ENCODE results near the gene HNRNPA1L2. TPM values are rescaled to one million over a fixed set of nuclear protein-coding genes. Genes with fewer than 3 reads are reported as not detected.
"Not testable (repeated sequence)": the region's sequence is repeated elsewhere in the genome, so short reads cannot be mapped to it uniquely, and the experiment has no call there.

The HNRNPA1L2 gene
- total RNA-seq, 4 donors from 2014 or later = 2.3 to 4.8 (median 2.8) TPM

DNA sequence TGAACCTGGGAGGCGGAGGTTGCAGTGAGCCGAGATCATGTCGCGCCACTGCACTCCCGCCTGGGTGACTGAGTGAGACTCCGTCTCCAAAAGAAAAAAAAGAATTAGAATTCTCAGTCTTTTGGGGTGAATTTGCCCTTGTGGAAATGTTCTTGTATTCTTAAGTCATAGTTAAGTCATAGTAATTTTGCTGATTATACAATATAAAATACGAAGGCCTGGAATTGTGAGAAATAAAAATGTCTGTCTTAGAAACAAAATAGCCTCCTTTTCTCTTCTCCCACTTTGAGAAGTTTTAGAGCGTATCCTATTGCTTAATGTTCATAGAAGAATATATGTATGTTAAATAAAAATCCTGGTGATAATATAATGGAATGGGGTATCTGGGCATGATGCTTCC is 28.5 kb downstream of the HNRNPA1L2 start:
- H3K9me3 ChIP-seq = no peaks in the 10 kb centered on the region
- no peak for ATAC-seq
- no peaks in the 10 kb centered on the region for H3K27me3 ChIP-seq
- TF ChIP-seq POLR2A (IDR thresholded peaks at IDR 0.05) (no peak), POLR2AphosphoS5 (IDR thresholded peaks at IDR 0.05) (no peak), EP300 (IDR thresholded peaks at IDR 0.05) (no peak)
- TF ChIP-seq, protein P1, sequence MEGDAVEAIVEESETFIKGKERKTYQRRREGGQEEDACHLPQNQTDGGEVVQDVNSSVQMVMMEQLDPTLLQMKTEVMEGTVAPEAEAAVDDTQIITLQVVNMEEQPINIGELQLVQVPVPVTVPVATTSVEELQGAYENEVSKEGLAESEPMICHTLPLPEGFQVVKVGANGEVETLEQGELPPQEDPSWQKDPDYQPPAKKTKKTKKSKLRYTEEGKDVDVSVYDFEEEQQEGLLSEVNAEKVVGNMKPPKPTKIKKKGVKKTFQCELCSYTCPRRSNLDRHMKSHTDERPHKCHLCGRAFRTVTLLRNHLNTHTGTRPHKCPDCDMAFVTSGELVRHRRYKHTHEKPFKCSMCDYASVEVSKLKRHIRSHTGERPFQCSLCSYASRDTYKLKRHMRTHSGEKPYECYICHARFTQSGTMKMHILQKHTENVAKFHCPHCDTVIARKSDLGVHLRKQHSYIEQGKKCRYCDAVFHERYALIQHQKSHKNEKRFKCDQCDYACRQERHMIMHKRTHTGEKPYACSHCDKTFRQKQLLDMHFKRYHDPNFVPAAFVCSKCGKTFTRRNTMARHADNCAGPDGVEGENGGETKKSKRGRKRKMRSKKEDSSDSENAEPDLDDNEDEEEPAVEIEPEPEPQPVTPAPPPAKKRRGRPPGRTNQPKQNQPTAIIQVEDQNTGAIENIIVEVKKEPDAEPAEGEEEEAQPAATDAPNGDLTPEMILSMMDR (IDR thresholded peaks at IDR 0.05) = no peak
- WGBS, 2 donors (ENCODE audit: low coverage in 1 of 2) = 85 to 90% methylated on average over 3 to 5 of the region's 8 CpGs
- H3K4me3 ChIP-seq = no peak overlapping the region
- H3K27ac ChIP-seq = no peak overlapping the region
- H3K36me3 ChIP-seq = peaks cover 9 to 41% of the 10 kb centered on the region in 2 donors
- H3K4me1 ChIP-seq = peaks cover 0 to 10% (median 0%) of the 10 kb centered on the region in 3 donors

DNA sequence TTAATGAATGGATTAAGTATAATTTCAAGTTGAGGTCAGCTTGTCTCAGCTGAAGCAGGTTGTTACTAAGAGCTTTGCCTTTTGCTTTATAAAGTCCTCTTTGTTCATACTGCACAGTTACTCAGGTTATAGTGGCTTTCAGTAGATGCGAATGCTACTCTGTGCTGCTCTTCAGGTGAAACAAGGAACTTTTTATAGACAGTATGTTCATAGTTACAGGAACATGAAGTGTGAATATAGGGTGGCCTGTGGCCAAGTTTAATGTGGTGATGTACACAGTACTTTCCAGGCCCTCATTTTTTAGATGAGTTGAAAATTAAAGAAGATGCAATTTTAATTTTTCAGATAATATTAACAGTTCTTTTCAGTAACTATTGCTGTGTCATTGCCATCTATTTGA is 31.2 kb downstream of the HNRNPA1L2 start:
- Histone ChIP-seq H3K4me1 (peaks cover 0 to 10% (median 0%) of the 10 kb centered on the region in 3 donors), H3K36me3 (peaks cover 9 to 40% of the 10 kb centered on the region in 2 donors), H3K4me3 (no peak overlapping the region), H3K27ac (no peak overlapping the region), H3K27me3 (no peaks in the 10 kb centered on the region), H3K9me3 (no peaks in the 10 kb centered on the region)
- no peak for ATAC-seq
- whole genome bisulfite sequencing, 2 donors (ENCODE audit: low coverage in 1 of 2) = 100% methylated on average over 1 of the region's 1 CpG
- TF ChIP-seq, protein P1 (IDR thresholded peaks at IDR 0.05) = no peak
- no peak for TF ChIP-seq POLR2AphosphoS5 (IDR thresholded peaks at IDR 0.05)
- no peak for TF ChIP-seq EP300 (IDR thresholded peaks at IDR 0.05)
- no peak for TF ChIP-seq POLR2A (IDR thresholded peaks at IDR 0.05)

DNA sequence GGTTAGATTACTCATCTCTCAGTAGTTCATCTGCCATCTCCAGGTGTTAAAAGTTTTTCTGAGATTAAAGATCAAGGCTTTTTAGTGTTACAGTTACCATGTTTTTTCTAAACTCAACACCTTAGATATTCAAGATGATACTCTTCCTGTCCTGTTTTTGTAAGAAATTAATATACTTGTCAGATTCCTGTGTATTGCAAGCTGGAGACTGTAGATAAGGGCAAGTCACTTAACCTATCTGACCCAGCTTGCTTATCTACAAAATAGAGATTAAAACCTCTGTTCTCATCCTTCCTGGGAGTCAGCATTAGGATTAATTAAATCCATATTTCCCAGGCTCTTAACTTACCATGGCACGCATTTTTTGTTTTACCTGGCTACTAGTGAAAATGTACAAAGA is 35.6 kb downstream of the HNRNPA1L2 start:
- no peaks in the 10 kb centered on the region for H3K9me3 ChIP-seq
- H3K36me3 ChIP-seq = peaks cover 12 to 69% of the 10 kb centered on the region in 2 donors
- H3K27me3 ChIP-seq = no peaks in the 10 kb centered on the region
- ATAC-seq = no peak
- no peak overlapping the region for H3K27ac ChIP-seq
- no peak for TF ChIP-seq POLR2AphosphoS5 (IDR thresholded peaks at IDR 0.05)
- no peak for TF ChIP-seq EP300 (IDR thresholded peaks at IDR 0.05)
- TF ChIP-seq, protein P1 (IDR thresholded peaks at IDR 0.05) = no peak
- no peak for TF ChIP-seq POLR2A (IDR thresholded peaks at IDR 0.05)
- 100% methylated on average over 1 of the region's 1 CpG; no CpG with 5 or more reads in 1 of the 2 donors for WGBS, 2 donors (ENCODE audit: low coverage in 1 of 2)
- H3K4me3 ChIP-seq = no peak overlapping the region
- no peaks in the 10 kb centered on the region for H3K4me1 ChIP-seq

DNA sequence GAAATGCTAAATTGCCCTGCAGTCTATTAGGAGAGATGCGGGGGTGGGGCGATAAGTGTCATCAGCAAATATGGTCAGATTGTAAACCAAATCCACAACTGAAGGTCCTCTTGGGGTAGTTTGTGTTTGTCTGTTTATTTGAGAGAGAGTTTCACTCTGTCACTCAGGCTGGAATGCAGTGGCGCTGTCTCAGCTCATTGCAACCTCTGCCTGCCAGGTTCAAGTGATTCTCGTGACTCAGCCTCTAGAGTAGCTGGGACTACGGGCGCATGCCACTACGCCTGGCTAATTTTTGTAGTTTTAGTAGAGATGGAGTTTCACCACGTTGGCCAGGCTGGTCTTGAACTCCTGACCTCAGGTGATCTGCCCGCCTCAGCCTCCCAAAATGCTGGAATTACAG is 43.6 kb downstream of the HNRNPA1L2 start:
- ATAC-seq, H3K27me3 ChIP-seq, H3K9me3 ChIP-seq, H3K4me1 ChIP-seq, H3K27ac ChIP-seq, H3K4me3 ChIP-seq: not testable (repeated sequence)
- H3K36me3 ChIP-seq = peaks cover 3 to 88% of the 10 kb centered on the region in 2 donors
- 93 to 94% methylated on average over 2 to 4 of the region's 9 CpGs for WGBS, 2 donors (ENCODE audit: low coverage in 1 of 2)

DNA sequence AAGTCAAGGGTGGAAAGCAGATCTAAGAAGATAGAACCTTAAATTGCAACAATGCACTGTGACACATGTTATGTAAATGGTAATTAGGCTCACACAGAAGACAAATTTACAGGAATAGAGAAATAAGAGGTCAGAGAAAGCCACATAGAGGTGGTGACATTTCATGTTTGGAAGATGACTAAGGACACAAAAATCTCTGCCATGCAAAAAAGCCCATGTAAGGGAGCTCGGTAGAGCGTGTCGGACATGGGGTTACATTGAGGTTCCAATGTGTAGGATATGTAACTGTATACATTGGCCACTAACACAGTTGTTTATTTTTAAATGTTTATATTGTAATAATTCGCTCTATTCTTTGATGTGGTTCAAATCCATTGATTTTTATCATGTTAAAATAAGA is 44.1 kb downstream of the HNRNPA1L2 start:
- no peaks in the 10 kb centered on the region for H3K9me3 ChIP-seq
- H3K36me3 ChIP-seq = peaks cover under 1 to 88% of the 10 kb centered on the region in 2 donors

More for the DNA sequence above, 44.1 kb downstream of the HNRNPA1L2 start:
- Histone ChIP-seq H3K4me1 (no peaks in the 10 kb centered on the region), H3K27me3 (no peaks in the 10 kb centered on the region), H3K27ac (no peak overlapping the region), H3K4me3 (no peak overlapping the region)
- 85 to 90% methylated on average over 4 of the region's 4 CpGs for WGBS, 2 donors (ENCODE audit: low coverage in 1 of 2)
- TF ChIP-seq, protein P1 (IDR thresholded peaks at IDR 0.05) = no peak
- TF ChIP-seq EP300 (IDR thresholded peaks at IDR 0.05) (no peak), POLR2AphosphoS5 (IDR thresholded peaks at IDR 0.05) (no peak)
- no peak for ATAC-seq

Other genes starting within 250 kb of the HNRNPA1L2 start
- gene THSD1, start 236.3 kb upstream of the HNRNPA1L2 start, total RNA-seq = 1 to 10 TPM; 3.9 to 8.9 (median 6.2) TPM
- 10 to 100 TPM; 31.3 to 50.7 (median 39.4) TPM for gene VPS36, start 191.8 kb upstream of the HNRNPA1L2 start, total RNA-seq
- gene CKAP2, start 187.0 kb upstream of the HNRNPA1L2 start, total RNA-seq = 1 to 10 TPM; 3.9 to 8.0 (median 5.3) TPM
- gene SUGT1, start 10.4 kb downstream of the HNRNPA1L2 start, total RNA-seq = 10 to 100 TPM; 31.9 to 53.7 (median 48.9) TPM
- not detected for gene CNMD, start 97.4 kb downstream of the HNRNPA1L2 start, total RNA-seq
- gene PCDH8, start 206.2 kb downstream of the HNRNPA1L2 start, total RNA-seq = under 1 TPM in 1 of 4 donors, not detected in 3; 0.27 TPM

Measured in gastroesophageal sphincter (tissue), 4 donors.